PC-9 (cell line): ENCODE measurements around the gene MINDY4.

ENCODE experiments used
- CTCF ChIP-seq: fragments of 200-600 bp; sonication (generic); conservative IDR thresholded peaks from 2 replicates; pipeline ENCODE4 v1.6.1; 2017; ENCODE audit warnings: mixed run types, antibody characterized with exemption, mild to moderate bottlenecking, moderate library complexity
- EZH2 ChIP-seq: fragments of 200-600 bp; sonication (generic); IDR thresholded peaks from 2 replicates; pipeline ENCODE4 v1.8.0; 2017; ENCODE audit warnings: antibody characterized with exemption, low read depth

- TF ChIP-seq CTCF = no peak
- TF ChIP-seq EZH2 = no peak
Measured at GRCh38 chr7:30787486-30787885, 16.3 kb downstream of the MINDY4 start.
